HG03103 (cell line): Measurements from ENCODE around the gene MTG2.

Experiments used
- ATAC-seq: cut with Tn5 transposase; IDR thresholded peaks from one replicate; pipeline ENCODE4 v1.9.1; 2021; ENCODE audit warnings: low read depth; ENCODE audit not compliant: unreplicated experiment

Gene MTG2

GRCh38 chr20:62178316-62179161 lies 4.3 kb upstream of the MTG2 start:
- ATAC-seq = no peak

GRCh38 chr20:62179162-62179504 lies 3.7 kb upstream of the MTG2 start:
- no peak for ATAC-seq

DNA sequence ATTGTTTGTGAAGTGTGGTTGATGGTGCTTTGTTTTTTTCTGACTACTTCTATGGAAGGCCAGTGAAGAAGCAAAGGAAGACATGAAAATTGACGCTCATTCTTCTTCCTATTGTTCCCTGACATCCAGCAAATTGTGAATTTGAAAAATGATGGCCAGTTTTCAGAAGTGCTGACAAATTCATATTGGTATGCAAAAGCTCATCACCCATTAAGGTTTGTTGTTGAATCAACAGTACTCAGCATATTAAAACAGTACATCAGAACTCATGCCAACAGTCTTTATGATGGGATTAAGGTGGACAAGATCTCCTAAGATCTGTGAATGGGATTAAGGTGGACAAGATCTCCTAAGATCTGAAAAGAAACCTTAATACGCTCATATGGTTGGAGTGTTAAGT lies 1.0 kb upstream of the MTG2 start:
- no peak for ATAC-seq

- ATAC-seq = no peak
These were observed 756 bp downstream of the MTG2 start for GRCh38 chr20:62183426-62184142.

DNA sequence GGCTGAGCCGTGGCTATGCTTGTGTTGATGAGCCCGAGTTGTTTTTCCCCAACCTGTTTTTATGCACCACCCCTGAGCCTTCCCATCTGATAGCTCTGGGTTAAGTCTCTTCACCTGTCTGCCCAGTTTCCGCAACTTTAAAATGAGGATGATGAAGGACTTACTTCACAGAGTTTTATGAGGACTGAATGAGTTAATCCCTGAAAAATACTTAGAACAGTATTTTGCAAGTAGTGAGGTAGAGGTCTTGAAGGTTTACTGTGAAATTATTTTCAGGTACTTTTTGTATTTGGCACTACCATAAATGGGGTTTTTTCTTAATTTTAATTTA lies 3.2 kb downstream of the MTG2 start:
- no peak for ATAC-seq

- no peak for ATAC-seq
These were observed 4.3 kb downstream of the MTG2 start for GRCh38 chr20:62186887-62187866.

DNA sequence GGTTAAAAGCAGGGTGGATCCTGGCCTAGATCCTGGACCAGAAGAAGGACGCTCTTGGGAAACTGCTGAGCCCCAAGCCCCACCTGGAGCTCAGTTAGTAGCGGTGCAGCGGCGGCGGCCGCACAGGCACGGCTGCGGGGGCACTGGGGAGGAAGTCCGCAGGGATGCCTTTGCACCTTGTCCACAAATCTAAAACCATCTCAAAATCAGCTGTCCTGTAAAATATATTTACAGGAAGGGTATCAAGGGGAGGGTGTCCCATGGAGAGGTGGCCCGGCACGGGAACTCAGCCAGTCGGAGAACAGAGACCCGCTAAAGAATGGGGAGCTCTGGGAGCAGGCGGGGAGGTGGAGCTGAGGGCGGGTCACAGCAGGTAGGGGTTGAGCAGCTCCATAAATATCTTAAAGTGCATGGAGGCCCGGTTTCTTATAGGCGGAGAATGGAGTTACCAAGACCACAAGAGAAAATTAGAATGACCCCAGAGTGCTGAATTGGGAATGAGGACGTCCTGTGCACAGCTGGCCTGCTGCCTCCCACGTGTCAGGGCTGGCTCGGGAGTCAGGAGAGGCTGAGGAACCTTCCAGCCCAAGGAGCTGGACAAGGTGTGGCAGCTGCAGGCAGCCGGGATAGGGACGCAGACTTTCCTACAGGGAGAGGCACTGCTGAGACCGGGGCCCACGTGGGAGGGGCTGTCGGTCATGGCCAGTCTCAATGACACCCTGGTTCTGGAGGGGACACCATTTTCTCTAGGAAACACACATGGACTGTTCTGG lies 8.0 kb downstream of the MTG2 start:
- no peak for ATAC-seq

- no peak for ATAC-seq
These were observed 9.1 kb downstream of the MTG2 start for GRCh38 chr20:62191781-62192559.

DNA sequence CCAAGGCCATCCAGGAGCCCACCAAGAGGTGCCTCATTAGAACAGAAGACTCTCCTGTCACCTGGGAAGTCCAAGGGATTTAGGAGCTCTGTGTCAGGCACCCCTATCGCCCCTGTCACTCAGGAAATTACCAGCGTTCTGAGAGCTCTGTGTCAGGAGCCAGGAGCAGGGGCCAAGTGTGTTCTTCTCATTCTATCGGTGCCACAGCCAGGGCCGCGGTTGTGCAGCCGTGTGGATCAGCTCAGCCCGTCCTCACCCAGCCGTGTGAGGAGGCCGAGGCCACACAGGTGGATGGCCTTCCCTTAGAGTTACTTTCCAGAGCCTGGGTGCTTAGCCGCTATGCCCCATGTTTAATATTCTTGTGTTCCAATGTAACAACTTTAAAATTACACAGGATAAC lies 9.8 kb downstream of the MTG2 start:
- ATAC-seq = no peak

DNA sequence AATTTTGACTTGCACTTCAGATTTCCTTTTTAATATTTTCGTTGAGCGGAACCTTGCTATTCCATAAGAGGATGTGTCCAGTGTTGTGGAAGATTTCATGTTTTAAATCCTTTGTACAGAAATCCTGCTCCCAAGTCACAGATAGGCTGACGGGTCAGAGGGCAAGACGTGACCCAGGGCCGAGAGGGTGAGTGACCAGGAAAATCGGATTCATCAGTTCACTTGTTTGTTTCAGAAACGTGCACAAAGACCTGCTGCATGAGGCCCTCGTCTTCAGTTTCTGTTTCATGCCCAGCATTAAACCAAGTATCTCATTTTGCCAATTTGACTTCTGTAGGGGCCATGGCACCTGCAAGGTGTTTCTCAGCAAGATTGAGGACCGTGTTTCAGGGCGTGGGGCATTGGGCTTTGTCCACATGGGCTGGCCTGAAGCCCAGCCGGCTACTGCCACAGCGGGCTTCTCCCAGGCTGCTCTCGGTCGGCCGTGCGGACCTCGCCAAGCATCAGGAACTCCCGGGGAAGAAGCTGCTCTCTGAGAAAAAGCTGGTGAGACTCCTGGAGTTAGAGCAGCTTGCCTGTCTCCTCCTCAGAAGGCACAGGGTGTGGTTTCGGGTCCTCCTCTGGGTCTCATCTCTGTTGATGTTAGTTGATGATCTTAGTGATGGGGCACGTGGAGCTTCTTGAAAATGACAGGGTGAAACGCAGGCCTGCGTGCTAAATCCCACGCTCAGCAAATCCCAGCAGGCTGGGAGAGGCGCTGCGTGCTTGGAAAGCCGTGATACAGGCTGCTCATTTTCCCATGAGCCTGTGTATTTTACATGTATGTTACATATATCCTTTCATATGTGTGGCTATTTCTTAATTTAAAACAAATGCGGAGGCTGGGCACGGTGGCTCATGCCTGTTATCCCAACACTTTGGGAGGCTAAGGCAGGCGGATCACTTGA lies 10.5 kb downstream of the MTG2 start:
- no peak for ATAC-seq

- ATAC-seq = no peak
These were observed 12.2 kb downstream of the MTG2 start for GRCh38 chr20:62195075-62195405.

GRCh38 chr20:62195736-62196135 lies 12.9 kb downstream of the MTG2 start:
- no peak for ATAC-seq

- ATAC-seq = no peak
These were observed 13.5 kb downstream of the MTG2 start for GRCh38 chr20:62196286-62196685.

DNA sequence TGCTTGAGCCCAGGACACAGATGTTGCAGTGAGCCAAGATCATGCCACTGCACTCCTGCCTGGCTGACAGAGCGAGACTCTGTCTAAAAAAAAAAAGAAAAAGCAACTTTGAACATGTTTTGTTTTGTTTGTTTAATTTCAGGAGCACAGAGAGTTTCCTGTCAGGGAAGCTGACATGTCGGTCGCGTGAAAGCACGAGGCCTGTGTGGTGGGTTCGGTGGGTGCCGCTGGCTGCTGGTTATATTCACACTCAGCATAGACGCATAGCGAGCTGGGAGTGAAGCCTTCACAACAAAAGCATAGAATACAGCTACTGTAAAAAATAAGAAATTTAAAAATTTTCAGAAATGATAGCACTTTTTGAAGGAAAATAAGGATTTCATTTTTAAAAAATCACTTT lies 14.5 kb downstream of the MTG2 start:
- no peak for ATAC-seq

DNA sequence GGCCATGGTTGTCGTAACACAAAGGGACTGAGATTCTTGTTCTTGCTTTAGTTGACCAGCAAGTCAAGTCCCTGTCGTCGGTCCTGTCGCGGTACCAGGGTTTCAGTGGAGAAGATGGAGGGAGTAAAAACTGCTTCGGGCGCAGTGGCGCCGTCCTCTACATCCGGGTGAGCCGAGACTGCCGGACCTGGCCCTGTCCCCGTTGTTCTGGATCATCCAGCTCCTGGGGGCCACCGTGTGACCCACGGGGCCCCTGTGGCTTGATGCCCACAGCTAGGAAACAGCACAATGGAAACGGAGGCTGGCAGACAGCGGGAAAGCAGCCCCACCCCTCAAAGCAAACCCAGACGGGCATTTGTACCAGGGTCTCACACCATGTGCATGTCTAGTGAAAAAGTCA lies 15.0 kb downstream of the MTG2 start:
- ATAC-seq = no peak

DNA sequence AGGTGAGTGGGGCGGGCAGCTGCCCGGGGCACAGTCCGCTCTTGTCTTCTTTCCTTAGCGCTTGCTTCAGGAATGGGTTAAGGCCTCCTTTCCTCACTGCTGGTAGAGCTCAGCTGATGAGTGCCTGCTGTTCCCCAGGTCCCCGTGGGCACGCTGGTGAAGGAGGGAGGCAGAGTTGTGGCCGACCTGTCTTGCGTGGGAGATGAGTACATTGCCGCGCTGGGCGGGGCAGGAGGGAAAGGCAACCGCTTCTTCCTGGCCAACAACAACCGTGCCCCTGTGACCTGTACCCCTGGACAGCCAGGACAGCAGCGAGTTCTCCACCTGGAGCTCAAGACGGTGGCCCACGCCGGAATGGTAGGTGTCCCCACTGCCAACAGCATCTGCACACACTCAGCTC lies 15.7 kb downstream of the MTG2 start:
- no peak for ATAC-seq

DNA sequence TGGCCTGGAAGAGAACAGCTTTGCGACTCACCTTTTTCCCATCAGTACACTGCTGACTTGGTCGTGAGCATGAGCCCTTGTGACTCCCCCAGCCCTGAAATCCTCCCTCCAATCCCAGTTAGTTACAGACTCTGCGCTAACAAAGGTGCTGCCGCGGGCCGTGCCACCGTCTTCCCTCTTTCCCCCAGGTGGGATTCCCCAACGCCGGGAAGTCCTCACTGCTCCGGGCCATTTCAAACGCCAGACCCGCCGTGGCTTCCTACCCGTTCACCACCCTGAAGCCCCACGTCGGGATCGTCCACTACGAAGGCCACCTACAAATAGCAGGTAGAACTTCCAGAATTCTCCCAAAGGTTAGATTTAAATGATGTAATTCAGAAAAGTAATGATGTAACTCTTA lies 16.1 kb downstream of the MTG2 start:
- ATAC-seq = no peak

DNA sequence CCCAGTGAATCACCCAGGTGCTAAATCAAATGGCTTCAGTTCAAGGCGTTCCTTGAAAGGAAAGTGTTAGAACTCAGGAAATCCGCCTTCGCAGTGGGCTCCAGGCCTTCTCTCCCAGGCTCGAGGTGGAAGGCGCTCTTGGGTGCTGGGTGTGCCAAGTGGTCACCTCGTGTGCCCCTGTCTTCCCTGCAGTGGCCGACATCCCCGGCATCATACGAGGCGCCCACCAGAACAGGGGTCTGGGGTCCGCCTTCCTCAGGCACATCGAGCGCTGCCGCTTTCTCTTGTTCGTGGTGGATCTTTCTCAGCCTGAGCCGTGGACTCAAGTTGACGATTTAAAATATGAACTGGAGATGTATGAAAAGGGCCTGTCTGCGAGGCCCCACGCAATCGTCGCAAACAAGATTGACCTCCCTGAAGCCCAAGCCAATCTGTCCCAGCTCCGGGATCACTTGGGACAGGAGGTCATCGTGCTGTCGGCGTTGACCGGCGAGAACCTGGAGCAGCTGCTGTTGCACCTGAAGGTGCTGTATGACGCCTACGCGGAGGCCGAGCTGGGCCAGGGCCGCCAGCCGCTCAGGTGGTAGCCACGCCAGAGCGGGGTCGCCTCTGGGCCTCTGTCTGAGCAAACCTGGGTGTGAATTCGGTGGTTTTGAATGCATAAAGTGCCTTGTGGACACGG lies 17.8 kb downstream of the MTG2 start:
- ATAC-seq = no peak
